Osteoblast (primary cell): ENCODE data around the gene PNPLA3. TPM values are rescaled to one million over a fixed set of nuclear protein-coding genes. Genes with fewer than 3 reads are reported as not detected.
A peak's percentile ranks its signal among the peaks of the same experiment; 100 is the strongest.

Source experiments
- DNase-seq: peaks from one replicate; pipeline ENCODE4 v3.0.0; 2011; ENCODE audit warnings: low spot score, mixed read lengths; ENCODE audit not compliant: insufficient read length; ENCODE audit errors: missing footprints
- H2AFZ ChIP-seq: 2 replicates; pipeline ENCODE4 v1.6.0; 2011; ENCODE audit warnings: mild to moderate bottlenecking, low read length
- H3K27ac ChIP-seq: 2 replicates; pipeline ENCODE4 v1.5.1; 2011; ENCODE audit warnings: mild to moderate bottlenecking, low read depth, low read length, moderate library complexity
- H3K27me3 ChIP-seq: 2 replicates; pipeline ENCODE4 v1.6.0; 2012; ENCODE audit warnings: mild to moderate bottlenecking, control low read depth, inconsistent platforms, low read length, moderate library complexity; ENCODE audit not compliant: insufficient read depth
- H3K36me3 ChIP-seq: 2 replicates; pipeline ENCODE4 v1.5.1; 2011; ENCODE audit warnings: mild to moderate bottlenecking, low read length, control low read depth, moderate library complexity; ENCODE audit not compliant: insufficient read depth
- H3K4me1 ChIP-seq: 2 replicates; pipeline ENCODE4 v1.5.1; 2011; ENCODE audit warnings: mild to moderate bottlenecking, low read length, control low read depth, moderate library complexity; ENCODE audit not compliant: insufficient read depth
- H3K4me2 ChIP-seq: 2 replicates; pipeline ENCODE4 v1.6.0; 2011; ENCODE audit warnings: mild to moderate bottlenecking, low read length; ENCODE audit not compliant: insufficient read depth
- H3K4me3 ChIP-seq: fragments of 200-600 bp; sonication (generic); 3 replicates; pipeline ENCODE4 v1.5.1; 2012; ENCODE audit warnings: mild to moderate bottlenecking, low read length, inconsistent platforms; ENCODE audit not compliant: insufficient read depth
- H3K79me2 ChIP-seq: 2 replicates; pipeline ENCODE4 v1.6.0; 2012; ENCODE audit warnings: mild to moderate bottlenecking, low read length, control low read depth, inconsistent platforms; ENCODE audit not compliant: insufficient read depth
- H3K9me3 ChIP-seq: 2 replicates; pipeline ENCODE4 v1.5.1; 2011; ENCODE audit warnings: low read depth, low read length, control low read depth
- H4K20me1 ChIP-seq: 2 replicates; pipeline ENCODE4 v1.6.0; 2012; ENCODE audit warnings: mild to moderate bottlenecking, low read length, control low read depth; ENCODE audit not compliant: insufficient read depth
- total RNA-seq: library from RNA; depleted of rRNA; stranded (reverse); fragments of >200 nt; gene quantifications from 2 replicates; pipeline ENCODE4 v1.2.3, GENCODE V29; 2012
- TF ChIP-seq, protein P1 (sequence below): IDR thresholded peaks from 2 replicates; pipeline ENCODE4 v1.5.1; 2011; ENCODE audit warnings: mild to moderate bottlenecking, low read depth, low read length, moderate library complexity; ENCODE audit errors: extremely low read depth

PNPLA3 gene
- total RNA-seq, 1 donor: 8.3 TPM

- peaks cover 70% of the 10 kb centered on the region for H3K36me3 ChIP-seq
- H3K4me3 ChIP-seq: no peak overlapping the region
- no peaks in the 10 kb centered on the region for H3K9me3 ChIP-seq
- no peak overlapping the region for H2AFZ ChIP-seq
- H4K20me1 ChIP-seq: peaks cover 14% of the 10 kb centered on the region
- H3K4me1 ChIP-seq: peaks cover 7% of the 10 kb centered on the region
- peak; percentile 94 for DNase-seq
- H3K27me3 ChIP-seq: no peaks in the 10 kb centered on the region
- TF ChIP-seq, protein P1, sequence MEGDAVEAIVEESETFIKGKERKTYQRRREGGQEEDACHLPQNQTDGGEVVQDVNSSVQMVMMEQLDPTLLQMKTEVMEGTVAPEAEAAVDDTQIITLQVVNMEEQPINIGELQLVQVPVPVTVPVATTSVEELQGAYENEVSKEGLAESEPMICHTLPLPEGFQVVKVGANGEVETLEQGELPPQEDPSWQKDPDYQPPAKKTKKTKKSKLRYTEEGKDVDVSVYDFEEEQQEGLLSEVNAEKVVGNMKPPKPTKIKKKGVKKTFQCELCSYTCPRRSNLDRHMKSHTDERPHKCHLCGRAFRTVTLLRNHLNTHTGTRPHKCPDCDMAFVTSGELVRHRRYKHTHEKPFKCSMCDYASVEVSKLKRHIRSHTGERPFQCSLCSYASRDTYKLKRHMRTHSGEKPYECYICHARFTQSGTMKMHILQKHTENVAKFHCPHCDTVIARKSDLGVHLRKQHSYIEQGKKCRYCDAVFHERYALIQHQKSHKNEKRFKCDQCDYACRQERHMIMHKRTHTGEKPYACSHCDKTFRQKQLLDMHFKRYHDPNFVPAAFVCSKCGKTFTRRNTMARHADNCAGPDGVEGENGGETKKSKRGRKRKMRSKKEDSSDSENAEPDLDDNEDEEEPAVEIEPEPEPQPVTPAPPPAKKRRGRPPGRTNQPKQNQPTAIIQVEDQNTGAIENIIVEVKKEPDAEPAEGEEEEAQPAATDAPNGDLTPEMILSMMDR: no peak
- H3K27ac ChIP-seq: peak overlapping the region; percentile 49
- H3K4me2 ChIP-seq: no peak overlapping the region
- H3K79me2 ChIP-seq: peaks cover 4% of the 10 kb centered on the region
Measured at GRCh38 chr22:43992331-43992821, 68.8 kb downstream of the PNPLA3 start.

DNA sequence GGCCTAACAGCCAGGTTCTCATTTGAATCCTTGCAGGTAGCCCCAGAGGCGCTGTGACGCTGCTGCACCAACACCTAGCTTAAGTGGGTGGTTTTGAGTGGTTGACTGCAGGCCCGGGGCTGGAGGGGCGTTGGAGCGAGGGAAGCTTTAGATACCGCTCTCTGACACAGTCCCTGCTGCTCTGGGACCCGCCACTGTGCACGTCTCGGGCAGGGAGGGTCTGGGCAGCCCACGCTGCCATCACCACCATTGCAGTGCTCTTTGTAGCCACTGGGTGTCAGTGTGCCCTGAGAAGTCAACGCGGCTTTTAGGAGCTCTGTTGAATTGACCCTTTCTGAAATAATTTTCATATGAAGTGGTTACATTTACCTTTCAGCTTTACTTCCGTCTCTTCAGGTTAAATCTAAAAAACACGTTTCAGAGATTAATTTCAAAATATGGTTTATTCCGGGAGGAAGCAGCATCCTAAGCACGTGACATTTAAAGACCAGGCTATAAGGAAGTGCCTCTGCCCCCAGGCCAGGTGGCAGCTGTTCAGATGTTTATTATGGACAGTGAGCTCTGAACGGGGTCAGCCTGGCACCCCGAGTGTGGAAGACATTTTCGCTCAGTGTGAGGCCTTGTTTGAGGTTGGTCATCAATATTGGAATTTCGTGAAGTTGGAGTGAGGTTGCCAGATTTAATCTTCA, 69.6 kb downstream of the PNPLA3 start:
- DNase-seq: peak; percentile 97
- H3K36me3 ChIP-seq: peaks cover 69% of the 10 kb centered on the region

GRCh38 chr22:43994006-43994405, 70.4 kb downstream of the PNPLA3 start:
- Histone ChIP-seq H3K4me3 (no peak overlapping the region), H3K27ac (no peak overlapping the region), H3K4me1 (peaks cover 7% of the 10 kb centered on the region), H3K36me3 (peaks cover 69% of the 10 kb centered on the region), H3K4me2 (no peak overlapping the region), H3K79me2 (peaks cover 4% of the 10 kb centered on the region), H3K27me3 (no peaks in the 10 kb centered on the region), H4K20me1 (peaks cover 14% of the 10 kb centered on the region), H3K9me3 (no peaks in the 10 kb centered on the region), H2AFZ (no peak overlapping the region)
- no peak for DNase-seq
- TF ChIP-seq, protein P1: no peak

More for the DNA sequence above, 69.6 kb downstream of the PNPLA3 start:
- Histone ChIP-seq H4K20me1 (peaks cover 14% of the 10 kb centered on the region), H2AFZ (no peak overlapping the region), H3K27me3 (no peaks in the 10 kb centered on the region), H3K9me3 (no peaks in the 10 kb centered on the region), H3K4me3 (no peak overlapping the region), H3K4me1 (peaks cover 7% of the 10 kb centered on the region), H3K4me2 (no peak overlapping the region), H3K27ac (peak overlapping the region; percentile 28), H3K79me2 (peaks cover 4% of the 10 kb centered on the region)
- TF ChIP-seq, protein P1: peak; percentile 96

GRCh38 chr22:43994416-43994815, 70.8 kb downstream of the PNPLA3 start:
- no peak overlapping the region for H3K27ac ChIP-seq
- peaks cover 14% of the 10 kb centered on the region for H4K20me1 ChIP-seq
- H3K36me3 ChIP-seq: peaks cover 69% of the 10 kb centered on the region
- TF ChIP-seq, protein P1: no peak
- H3K4me2 ChIP-seq: no peak overlapping the region
- H3K4me1 ChIP-seq: peaks cover 7% of the 10 kb centered on the region
- H3K4me3 ChIP-seq: no peak overlapping the region
- H3K9me3 ChIP-seq: no peaks in the 10 kb centered on the region
- no peak overlapping the region for H2AFZ ChIP-seq
- H3K79me2 ChIP-seq: peaks cover 4% of the 10 kb centered on the region
- DNase-seq: no peak
- no peaks in the 10 kb centered on the region for H3K27me3 ChIP-seq
